Measurements from ENCODE around the gene MORF4L1.
"Not testable (repeated sequence)": the region's sequence is repeated elsewhere in the genome, so short reads cannot be mapped to it uniquely, and the experiment has no call there.

Gene MORF4L1

GRCh38 chr15:78859971-78860719, 12.5 kb upstream of the MORF4L1 start:
- DNase-seq: peak in 3 of 4 experiments; percentile 5 to 74 (median 55)

GRCh38 chr15:78865585-78865984, 7.1 kb upstream of the MORF4L1 start:
- DNase-seq: not testable (repeated sequence)

GRCh38 chr15:78866031-78866430, 6.7 kb upstream of the MORF4L1 start:
- not testable (repeated sequence) for DNase-seq

- no peak for DNase-seq
Measured at GRCh38 chr15:78866803-78867202, 5.9 kb upstream of the MORF4L1 start.

- no peak for DNase-seq
Measured at GRCh38 chr15:78868366-78868765, 4.3 kb upstream of the MORF4L1 start.

GRCh38 chr15:78871483-78872127, 1.1 kb upstream of the MORF4L1 start:
- not testable (repeated sequence) for DNase-seq

GRCh38 chr15:78872972-78873792, 492 bp downstream of the MORF4L1 start:
- peak; percentile 65 to 77 (median 72) for DNase-seq

GRCh38 chr15:78873793-78874765, 1.4 kb downstream of the MORF4L1 start:
- no peak for DNase-seq

GRCh38 chr15:78875107-78875914, 2.6 kb downstream of the MORF4L1 start:
- no peak for DNase-seq

- DNase-seq: not testable (repeated sequence)
Measured at GRCh38 chr15:78876954-78877353, 4.3 kb downstream of the MORF4L1 start.

- no peak for DNase-seq
Measured at GRCh38 chr15:78878356-78878755, 5.7 kb downstream of the MORF4L1 start.

GRCh38 chr15:78879517-78880241, 7.0 kb downstream of the MORF4L1 start:
- no peak for DNase-seq

GRCh38 chr15:78880242-78880533, 7.5 kb downstream of the MORF4L1 start:
- no peak for DNase-seq

GRCh38 chr15:78880813-78881212, 8.1 kb downstream of the MORF4L1 start:
- no peak for DNase-seq

- no peak for DNase-seq
Measured at GRCh38 chr15:78881681-78882080, 9.0 kb downstream of the MORF4L1 start.

GRCh38 chr15:78889000-78889399, 16.3 kb downstream of the MORF4L1 start:
- no peak for DNase-seq

GRCh38 chr15:78893538-78893937, 20.8 kb downstream of the MORF4L1 start:
- no peak for DNase-seq

GRCh38 chr15:78895471-78895870, 22.8 kb downstream of the MORF4L1 start:
- no peak for DNase-seq

- no peak for DNase-seq
Measured at GRCh38 chr15:78898540-78898939, 25.9 kb downstream of the MORF4L1 start.

GRCh38 chr15:78900819-78901533, 28.3 kb downstream of the MORF4L1 start:
- DNase-seq: not testable (repeated sequence)

Data from activated CD4-positive, CD25-positive, alpha-beta regulatory T cell (primary cell).